ENCODE data around the gene HTT. TPM values are rescaled to one million over a fixed set of nuclear protein-coding genes. Genes with fewer than 3 reads are reported as not detected.

The HTT gene
- total RNA-seq, 1 donor from 2014 or later, result 56.2 TPM

- DNase-seq, result no peak
Measured at GRCh38 chr4:3263053-3263875, 188.8 kb downstream of the HTT start.

- DNase-seq, result no peak
Measured at GRCh38 chr4:3263876-3264193, 189.4 kb downstream of the HTT start.

GRCh38 chr4:3266076-3266475 lies 191.6 kb downstream of the HTT start:
- DNase-seq, result no peak

GRCh38 chr4:3267576-3268394 lies 193.3 kb downstream of the HTT start:
- DNase-seq, result no peak

- DNase-seq, result no peak
Measured at GRCh38 chr4:3268395-3269104, 194.1 kb downstream of the HTT start.

GRCh38 chr4:3269105-3269927 lies 194.8 kb downstream of the HTT start:
- DNase-seq, result no peak

GRCh38 chr4:3269991-3270611 lies 195.6 kb downstream of the HTT start:
- DNase-seq, result no peak

GRCh38 chr4:3271131-3271530 lies 196.7 kb downstream of the HTT start:
- DNase-seq, result no peak

GRCh38 chr4:3276986-3277385 lies 202.5 kb downstream of the HTT start:
- no peak for DNase-seq

- DNase-seq, result no peak
Measured at GRCh38 chr4:3280466-3280865, 206.0 kb downstream of the HTT start.

GRCh38 chr4:3283483-3283882 lies 209.0 kb downstream of the HTT start:
- no peak for DNase-seq

GRCh38 chr4:3283916-3284315 lies 209.4 kb downstream of the HTT start:
- DNase-seq, result no peak

- DNase-seq, result no peak
Measured at GRCh38 chr4:3284734-3285557, 210.5 kb downstream of the HTT start.

- no peak for DNase-seq
Measured at GRCh38 chr4:3285558-3286334, 211.3 kb downstream of the HTT start.

- DNase-seq, result no peak
Measured at GRCh38 chr4:3286335-3287175, 212.1 kb downstream of the HTT start.

GRCh38 chr4:3287271-3287971 lies 212.9 kb downstream of the HTT start:
- DNase-seq, result no peak

- DNase-seq, result no peak
Measured at GRCh38 chr4:3287972-3288570, 213.6 kb downstream of the HTT start.

- no peak for DNase-seq
Measured at GRCh38 chr4:3288571-3289094, 214.2 kb downstream of the HTT start.

Measured in skin of body (tissue), 2 donors.